Mucosa of descending colon (tissue), 3 donors: ENCODE measurements around the gene CBX2. TPM values are rescaled to one million over a fixed set of nuclear protein-coding genes. Genes with fewer than 3 reads are reported as not detected.
A peak's percentile ranks its signal among the peaks of the same experiment; 100 is the strongest.

Experiments used
- ATAC-seq: fragments of 200-7000 bp; cut with Tn5 transposase; one replicate; pipeline ENCODE4 v1.9.1; 2020; ENCODE audit warnings: mild to moderate bottlenecking, moderate library complexity
- DNase-seq, 3 donors: peaks; one replicate each; pipeline ENCODE4 v3.0.0-alpha.2; 2020
- H3K36me3 ChIP-seq: fragments of 200-600 bp; one replicate; pipeline ENCODE4 v1.8.0; 2021; ENCODE audit warnings: low read depth, mild to moderate bottlenecking
- H3K4me1 ChIP-seq: fragments of 200-600 bp; one replicate; pipeline ENCODE4 v1.8.0; 2021; ENCODE audit warnings: low read depth, mild to moderate bottlenecking
- H3K4me3 ChIP-seq: fragments of 200-600 bp; one replicate; pipeline ENCODE4 v1.8.0; 2021; ENCODE audit warnings: mild to moderate bottlenecking
- H3K9me3 ChIP-seq: fragments of 200-600 bp; one replicate; pipeline ENCODE4 v1.8.0; 2021; ENCODE audit warnings: mild to moderate bottlenecking
- CTCF ChIP-seq: fragments of 200-600 bp; IDR thresholded peaks from one replicate; pipeline ENCODE4 v1.8.0; 2022; ENCODE audit warnings: antibody characterized with exemption, mild to moderate bottlenecking
- intact Hi-C, 2 donors: fragments of 100-400 bp; cut with DNase I in 1 of 2; cut with micrococcal nuclease in 1 of 2; formaldehyde crosslinking; loops; one replicate each; pipeline versions ENCODE4 v1.11.0 to v1.11.1; 2022; cut with DNase I, micrococcal nuclease
- total RNA-seq, 3 donors: library from RNA; stranded (reverse); fragmentation: NEBNext Ultra II Directional in 2 of 3; extraction: Animal tissue kit (Norgen Biotek cat#: 25700) in 2 of 3; gene quantifications; one replicate each; pipeline versions ENCODE4 v1.2.1 to v1.2.4, GENCODE V29; 2021 to 2023
- donor health status: DM: no; HTN: no; CAD: no; lungs with moderate emphysema.
- donor health status: DM: no; HTN: no; CAD: no.
- donor health status: DM: no; HTN: yes; CAD: no.

Gene CBX2
- total RNA-seq, 3 donors from 2014 or later = 0.14 to 1.5 (median 0.76) TPM

GRCh38 chr17:79792984-79793923 lies 15.3 kb downstream of the CBX2 start:
- H3K4me3 ChIP-seq = no peak overlapping the region
- ATAC-seq (no peak), DNase-seq (peak in 1 of 3 donors; percentile 47)
- H3K9me3 ChIP-seq = no peaks in the 10 kb centered on the region
- peaks cover 24% of the 10 kb centered on the region for H3K4me1 ChIP-seq
- no peak for TF ChIP-seq CTCF
- intact Hi-C loops = loop anchor here in 1 of 2 donors (5.0 kb wide), 1 partner anchor 199 kb away; no protein-coding TSS in a partner anchor
- peaks cover 3% of the 10 kb centered on the region for H3K36me3 ChIP-seq

GRCh38 chr17:79793924-79794304 lies 16.0 kb downstream of the CBX2 start:
- DNase-seq (no peak), ATAC-seq (no peak)
- intact Hi-C loops = loop anchor here in 1 of 2 donors (5.0 kb wide), 1 partner anchor 198 kb away; no protein-coding TSS in a partner anchor
- Histone ChIP-seq H3K36me3 (peaks cover 3% of the 10 kb centered on the region), H3K4me3 (no peak overlapping the region), H3K4me1 (peaks cover 31% of the 10 kb centered on the region), H3K9me3 (no peaks in the 10 kb centered on the region)
- TF ChIP-seq CTCF = no peak

GRCh38 chr17:79794659-79795511 lies 16.9 kb downstream of the CBX2 start:
- peaks cover 36% of the 10 kb centered on the region for H3K4me1 ChIP-seq
- DNase-seq = peak in 1 of 3 donors; percentile 58
- no peak for TF ChIP-seq CTCF
- ATAC-seq = no peak
- H3K9me3 ChIP-seq = no peaks in the 10 kb centered on the region
- peaks cover 3% of the 10 kb centered on the region for H3K36me3 ChIP-seq
- intact Hi-C loops = loop anchor here in 1 of 2 donors (5.0 kb wide), 1 partner anchor 197 kb away; no protein-coding TSS in a partner anchor
- no peak overlapping the region for H3K4me3 ChIP-seq

- no peak overlapping the region for H3K4me3 ChIP-seq
- DNase-seq = no peak
- no peak for ATAC-seq
- intact Hi-C loops = no loop called here
- no peak for TF ChIP-seq CTCF
- no peaks in the 10 kb centered on the region for H3K9me3 ChIP-seq
- peaks cover 41% of the 10 kb centered on the region for H3K4me1 ChIP-seq
- H3K36me3 ChIP-seq = peaks cover 3% of the 10 kb centered on the region
These were observed 18.0 kb downstream of the CBX2 start for GRCh38 chr17:79795795-79796443.

GRCh38 chr17:79796444-79796762 lies 18.5 kb downstream of the CBX2 start:
- intact Hi-C loops = no loop called here
- Histone ChIP-seq H3K4me3 (peak overlapping the region; percentile 34), H3K9me3 (no peaks in the 10 kb centered on the region), H3K36me3 (peaks cover 3% of the 10 kb centered on the region), H3K4me1 (peaks cover 46% of the 10 kb centered on the region)
- TF ChIP-seq CTCF = no peak
- DNase-seq (no peak), ATAC-seq (no peak)
